Effector CD4-positive, alpha-beta T cell (primary cell): Measurements from ENCODE around the gene GRK5.
"Not testable (repeated sequence)": the region's sequence is repeated elsewhere in the genome, so short reads cannot be mapped to it uniquely, and the experiment has no call there.

Experiments used
- DNase-seq: peaks from one replicate; pipeline ENCODE4 v3.0.0-alpha.2; 2020

Gene GRK5

DNA sequence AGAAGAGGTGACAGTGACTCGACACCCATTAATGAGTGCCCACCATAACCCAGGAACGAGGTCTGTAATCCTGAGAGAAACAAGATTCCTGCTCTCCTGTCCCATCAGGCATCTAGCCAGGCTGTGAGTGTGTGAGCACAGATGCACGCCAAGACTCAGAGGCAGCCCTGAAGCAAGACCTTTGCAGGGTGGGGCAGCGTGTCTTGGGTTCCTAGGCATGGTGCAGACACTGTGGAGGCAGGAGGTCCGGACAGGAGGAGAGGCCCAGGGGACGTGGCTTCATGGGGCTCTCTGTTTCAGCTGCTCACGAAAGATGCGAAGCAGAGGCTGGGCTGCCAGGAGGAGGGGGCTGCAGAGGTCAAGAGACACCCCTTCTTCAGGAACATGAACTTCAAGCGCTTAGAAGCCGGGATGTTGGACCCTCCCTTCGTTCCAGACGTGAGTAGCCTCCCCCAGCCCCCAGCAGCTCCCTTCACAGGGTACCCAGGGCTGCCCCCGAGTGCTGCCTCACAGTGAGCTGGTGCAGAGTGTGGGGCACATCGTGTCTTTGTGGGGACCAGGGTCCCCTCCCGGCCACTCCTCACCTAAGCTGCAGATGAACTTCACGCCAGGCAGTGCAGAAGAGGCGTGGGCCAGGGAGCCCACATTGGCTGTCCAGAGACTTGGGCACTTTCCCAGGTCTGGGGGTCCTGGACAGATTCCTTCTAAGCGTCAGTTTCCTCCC lies 240.6 kb downstream of the GRK5 start:
- no peak for DNase-seq

DNA sequence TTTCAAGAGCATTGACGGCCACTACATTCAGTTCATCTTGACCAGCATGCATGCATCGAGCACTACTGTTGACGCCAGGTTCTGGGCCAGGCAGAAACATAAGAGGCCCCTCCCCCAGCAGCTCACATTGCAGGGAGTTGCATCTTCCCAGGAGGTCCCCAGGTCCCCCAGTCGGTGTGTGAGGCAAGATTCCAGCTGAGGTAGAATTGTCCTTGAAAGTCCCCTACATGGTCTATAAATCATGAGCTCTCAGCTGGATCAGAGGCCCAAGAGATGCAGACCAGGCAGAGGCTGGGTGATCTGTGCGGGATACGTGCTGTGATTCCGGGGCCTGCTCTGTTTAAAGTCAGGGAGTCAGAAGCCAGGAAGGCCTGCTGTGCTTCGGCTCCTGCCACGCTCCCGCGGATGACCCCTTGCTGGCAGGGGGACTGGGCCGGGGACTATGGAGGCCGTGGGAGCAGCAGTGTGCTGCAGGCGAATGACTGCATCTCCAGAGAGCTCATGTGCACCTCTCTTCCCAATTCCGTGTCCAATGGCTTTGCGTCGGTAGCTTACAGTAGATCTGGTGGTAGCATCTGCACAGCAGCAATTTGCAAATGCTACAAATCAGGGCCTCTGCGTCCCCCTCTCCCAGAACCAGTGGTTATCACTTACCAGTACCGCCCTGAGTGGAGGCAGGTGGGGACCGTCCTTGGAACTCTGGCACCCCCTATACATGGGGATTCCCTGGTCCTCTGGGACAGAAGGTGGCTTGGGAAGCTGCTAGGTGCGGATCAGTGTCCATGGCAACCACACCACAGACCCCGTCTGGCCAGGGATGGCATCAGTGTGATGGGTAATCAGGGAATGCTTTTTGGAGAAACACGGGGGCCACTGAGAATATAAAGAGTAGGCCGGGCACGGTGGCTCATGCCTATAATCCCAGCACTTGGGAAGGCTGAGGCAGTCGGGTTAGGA lies 241.5 kb downstream of the GRK5 start:
- DNase-seq: no peak

DNA sequence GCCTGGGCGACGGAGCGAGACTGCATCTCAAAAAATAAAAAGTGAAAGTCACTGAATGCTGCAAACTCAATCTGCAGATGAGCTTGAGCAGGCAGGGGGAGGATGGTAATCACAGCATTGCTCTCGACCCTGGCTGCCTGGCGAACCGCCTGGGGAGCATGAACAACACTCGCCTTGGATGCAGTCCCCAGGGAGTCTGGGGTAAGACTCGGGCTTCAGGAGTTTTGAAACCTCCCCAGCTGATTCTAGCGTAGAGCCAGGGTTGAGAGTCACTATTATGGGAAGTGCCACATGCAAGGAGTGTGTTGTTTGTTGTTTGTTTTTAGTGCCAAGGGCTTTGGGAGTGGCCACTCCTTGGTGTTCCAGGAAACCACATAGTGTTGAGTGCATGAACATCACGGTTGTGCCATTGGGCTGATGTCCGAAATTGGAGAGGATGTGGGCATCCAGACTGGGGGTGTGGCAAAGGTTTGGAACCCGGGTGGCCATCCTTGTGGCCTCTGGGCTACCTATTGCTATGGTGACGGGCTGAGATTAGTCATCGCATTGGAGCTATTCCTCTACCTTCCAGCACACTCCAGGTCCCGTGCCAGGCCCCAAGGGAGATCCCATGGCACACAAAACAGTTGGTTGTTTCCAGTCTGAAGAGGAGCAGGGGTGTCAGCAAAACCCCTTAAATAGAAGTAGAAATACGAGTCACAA lies 242.5 kb downstream of the GRK5 start:
- no peak for DNase-seq

- DNase-seq: no peak
Measured at GRCh38 chr10:119450606-119451299, 243.4 kb downstream of the GRK5 start.

GRCh38 chr10:119451300-119451896 lies 244.0 kb downstream of the GRK5 start:
- DNase-seq: no peak

- DNase-seq: no peak
Measured at GRCh38 chr10:119452396-119452795, 245.0 kb downstream of the GRK5 start.

GRCh38 chr10:119453313-119453712 lies 245.9 kb downstream of the GRK5 start:
- DNase-seq: no peak

- no peak for DNase-seq
Measured at GRCh38 chr10:119454316-119454715, 246.9 kb downstream of the GRK5 start.

DNA sequence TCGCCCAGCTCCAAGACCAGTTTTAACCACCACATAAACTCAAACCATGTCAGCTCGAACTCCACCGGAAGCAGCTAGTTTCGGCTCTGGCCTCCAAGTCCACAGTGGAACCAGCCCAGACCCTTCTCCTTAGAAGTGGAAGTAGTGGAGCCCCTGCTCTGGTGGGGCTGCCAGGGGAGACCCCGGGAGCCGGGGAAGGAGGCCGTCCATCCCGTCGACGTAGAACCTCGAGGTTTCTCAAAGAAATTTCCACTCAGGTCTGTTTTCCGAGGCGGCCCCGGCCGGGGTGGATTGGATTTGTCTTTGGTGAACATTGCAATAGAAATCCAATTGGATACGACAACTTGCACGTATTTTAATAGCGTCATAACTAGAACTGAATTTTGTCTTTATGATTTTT lies 247.6 kb downstream of the GRK5 start:
- DNase-seq: no peak

GRCh38 chr10:119455609-119456434 lies 248.5 kb downstream of the GRK5 start:
- no peak for DNase-seq

DNA sequence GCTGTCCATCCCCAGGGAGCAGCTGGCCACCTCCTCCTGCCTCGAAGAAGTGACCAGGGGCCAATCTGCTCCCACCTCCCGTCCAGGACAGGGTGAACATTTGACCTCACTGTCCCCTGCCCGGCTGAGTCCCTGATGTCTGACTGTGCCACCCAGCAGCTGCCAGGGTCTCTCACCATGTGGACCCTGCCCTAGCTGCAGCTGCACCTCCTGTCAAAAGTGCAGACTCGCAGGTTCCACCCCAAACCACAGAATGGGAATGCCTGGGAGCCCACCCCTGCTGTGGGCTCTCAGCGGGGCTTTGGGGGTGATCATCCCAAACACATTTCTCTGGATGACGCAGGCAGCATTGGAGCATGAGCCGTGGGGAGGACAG lies 249.1 kb downstream of the GRK5 start:
- DNase-seq: no peak

DNA sequence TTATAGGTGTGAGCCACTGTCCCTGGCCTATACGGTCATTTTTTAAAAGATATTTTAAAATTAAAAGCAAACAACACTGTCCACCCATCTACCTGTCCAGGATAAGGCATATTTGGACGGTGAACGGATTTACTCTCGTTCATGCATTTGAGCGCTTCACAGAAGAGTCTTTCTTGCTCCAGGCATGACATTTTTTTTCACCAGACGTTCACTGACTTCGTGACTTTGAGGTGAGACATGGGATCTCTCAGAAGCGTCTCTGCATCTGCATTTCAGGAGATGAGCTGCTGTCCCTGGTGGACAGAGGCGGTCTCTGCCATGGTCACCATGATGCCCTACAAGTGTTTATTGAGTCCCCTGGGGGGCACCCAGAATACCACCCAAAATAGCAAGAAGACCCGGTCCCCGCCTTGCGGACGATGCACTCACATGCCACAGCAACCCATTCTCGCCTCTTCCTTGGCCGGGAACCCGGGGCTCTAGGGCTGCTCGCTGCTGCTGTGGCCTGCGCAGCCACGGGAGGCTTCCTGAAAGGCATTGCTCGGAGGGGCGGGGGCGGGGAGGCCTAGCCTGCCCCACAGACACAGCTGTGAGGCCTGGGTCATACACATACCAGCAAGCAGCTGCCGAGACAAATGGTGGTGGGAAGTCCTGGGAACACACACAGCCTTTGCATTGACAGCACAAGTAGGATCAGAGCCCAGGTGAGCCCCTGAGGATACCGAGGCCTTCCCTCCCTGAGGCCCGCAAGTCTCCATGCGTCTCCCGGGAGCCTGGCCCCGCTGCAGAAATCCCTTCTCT lies 250.8 kb downstream of the GRK5 start:
- DNase-seq: no peak

DNA sequence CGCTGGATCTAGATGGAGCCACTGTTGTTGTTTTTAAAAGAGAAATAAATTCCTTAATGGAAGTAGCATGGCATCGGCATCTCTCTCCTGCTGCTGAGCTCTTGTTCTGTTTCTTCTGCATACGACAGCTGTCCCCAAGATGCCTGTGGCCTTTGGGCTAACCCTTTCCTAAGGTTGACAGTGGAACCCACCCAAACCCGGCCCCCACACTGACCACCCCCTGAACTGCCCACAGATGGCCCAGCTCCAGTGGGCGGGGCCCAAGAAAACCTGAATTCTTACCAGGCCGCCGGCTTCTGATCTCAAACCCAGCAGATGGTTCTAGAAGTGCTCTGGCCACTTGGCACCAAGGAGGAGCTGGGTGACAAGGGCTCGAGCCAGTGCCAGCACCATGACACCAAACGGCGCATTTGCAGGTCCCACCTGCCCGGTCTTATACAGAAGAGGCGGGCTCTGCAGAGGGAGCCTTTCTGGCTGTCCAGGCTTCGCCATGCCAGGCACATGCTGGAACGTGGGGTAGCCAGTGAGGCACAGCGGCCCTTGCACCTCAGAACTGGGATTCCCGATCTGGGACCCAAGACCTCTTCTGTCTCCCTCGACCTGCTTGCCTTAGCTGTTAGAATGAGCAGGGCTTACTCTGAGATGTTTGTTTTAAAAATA lies 252.4 kb downstream of the GRK5 start:
- no peak for DNase-seq

GRCh38 chr10:119460369-119461195 lies 253.2 kb downstream of the GRK5 start:
- no peak for DNase-seq

GRCh38 chr10:119461380-119461779 lies 254.0 kb downstream of the GRK5 start:
- DNase-seq: no peak

- no peak for DNase-seq
Measured at GRCh38 chr10:119461923-119462322, 254.6 kb downstream of the GRK5 start.

GRCh38 chr10:119462773-119463172 lies 255.4 kb downstream of the GRK5 start:
- no peak for DNase-seq

- DNase-seq: not testable (repeated sequence)
Measured at GRCh38 chr10:119463195-119463594, 255.8 kb downstream of the GRK5 start.

- DNase-seq: no peak
Measured at GRCh38 chr10:119465085-119465484, 257.7 kb downstream of the GRK5 start.
